GM12872 (cell line): ENCODE data around the gene PYROXD2.

Experiments
- TF ChIP-seq, protein P1 (sequence below): IDR thresholded peaks from 3 replicates; pipeline ENCODE4 v1.5.1; 2011; ENCODE audit warnings: low read depth, mild to moderate bottlenecking, low read length, moderate library complexity; ENCODE audit not compliant: insufficient read depth

The PYROXD2 gene

DNA sequence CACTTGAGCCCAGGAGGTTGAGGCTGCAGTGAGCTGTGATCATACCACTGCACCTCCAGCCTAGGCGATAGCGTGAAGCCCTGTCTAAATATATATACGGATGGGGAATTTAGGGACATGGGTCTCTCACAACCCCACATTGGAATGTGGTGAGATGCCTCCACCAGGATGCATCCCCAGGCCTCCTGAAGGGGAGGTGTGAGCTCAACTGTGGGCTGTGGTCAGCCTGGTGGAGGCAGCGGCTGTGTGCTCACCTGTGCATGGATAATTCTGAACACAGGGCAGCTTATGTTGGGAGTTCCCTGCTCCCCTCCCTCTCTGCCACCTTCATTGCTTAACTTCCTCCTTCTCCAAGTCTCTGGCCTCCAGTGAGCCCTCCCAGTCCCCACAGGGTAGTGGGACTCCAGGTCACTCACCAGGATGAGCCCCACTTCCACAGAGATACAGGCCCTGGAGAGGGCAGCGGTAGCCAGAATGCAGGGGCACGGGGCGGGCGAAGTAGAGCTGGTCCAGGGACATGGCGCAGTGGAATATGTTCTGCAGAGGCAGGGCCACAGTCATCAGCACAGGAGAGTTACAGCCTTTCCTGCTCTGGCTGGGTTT, 30.4 kb downstream of the PYROXD2 start:
- TF ChIP-seq, protein P1, sequence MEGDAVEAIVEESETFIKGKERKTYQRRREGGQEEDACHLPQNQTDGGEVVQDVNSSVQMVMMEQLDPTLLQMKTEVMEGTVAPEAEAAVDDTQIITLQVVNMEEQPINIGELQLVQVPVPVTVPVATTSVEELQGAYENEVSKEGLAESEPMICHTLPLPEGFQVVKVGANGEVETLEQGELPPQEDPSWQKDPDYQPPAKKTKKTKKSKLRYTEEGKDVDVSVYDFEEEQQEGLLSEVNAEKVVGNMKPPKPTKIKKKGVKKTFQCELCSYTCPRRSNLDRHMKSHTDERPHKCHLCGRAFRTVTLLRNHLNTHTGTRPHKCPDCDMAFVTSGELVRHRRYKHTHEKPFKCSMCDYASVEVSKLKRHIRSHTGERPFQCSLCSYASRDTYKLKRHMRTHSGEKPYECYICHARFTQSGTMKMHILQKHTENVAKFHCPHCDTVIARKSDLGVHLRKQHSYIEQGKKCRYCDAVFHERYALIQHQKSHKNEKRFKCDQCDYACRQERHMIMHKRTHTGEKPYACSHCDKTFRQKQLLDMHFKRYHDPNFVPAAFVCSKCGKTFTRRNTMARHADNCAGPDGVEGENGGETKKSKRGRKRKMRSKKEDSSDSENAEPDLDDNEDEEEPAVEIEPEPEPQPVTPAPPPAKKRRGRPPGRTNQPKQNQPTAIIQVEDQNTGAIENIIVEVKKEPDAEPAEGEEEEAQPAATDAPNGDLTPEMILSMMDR, result no peak

DNA sequence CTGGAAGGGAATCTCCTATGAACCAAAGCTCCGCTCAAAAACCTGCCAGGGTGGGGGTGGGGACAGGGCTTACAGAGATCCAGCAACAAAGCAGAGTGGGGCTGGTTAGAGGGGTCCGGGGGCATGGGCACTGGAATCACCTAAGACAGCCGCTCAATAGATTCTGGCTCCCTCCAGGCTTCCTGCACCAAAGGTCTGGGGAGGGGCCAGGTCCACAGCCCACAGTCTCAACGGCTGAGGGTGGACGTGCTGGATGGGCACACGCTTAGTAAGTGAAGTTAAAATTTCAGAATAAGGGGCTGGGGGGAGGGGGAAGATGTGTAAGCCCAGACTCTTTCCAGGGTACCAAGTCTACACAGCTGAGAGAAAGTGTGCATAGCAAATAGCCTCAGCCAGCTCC, 31.1 kb downstream of the PYROXD2 start:
- TF ChIP-seq, protein P1, result no peak

DNA sequence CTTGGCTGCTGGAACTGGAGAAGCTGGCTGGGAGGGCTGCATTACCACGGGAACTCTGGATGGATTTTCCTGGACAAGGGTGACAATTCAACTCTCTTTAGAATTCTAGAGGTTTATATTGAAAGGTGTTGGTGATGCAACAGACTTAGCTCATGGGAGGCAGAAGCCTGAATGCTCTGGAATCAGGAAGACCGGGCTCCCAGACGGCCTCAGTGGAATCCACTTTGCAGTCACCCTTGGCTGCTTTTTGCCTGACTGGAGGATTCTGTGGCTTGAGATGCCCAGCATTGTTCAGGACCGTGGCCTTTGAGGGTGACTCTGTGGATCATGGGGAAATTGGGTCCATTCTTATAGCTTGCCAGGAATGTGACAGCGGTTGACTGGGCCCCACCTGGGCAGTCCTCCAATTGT, 32.3 kb downstream of the PYROXD2 start:
- TF ChIP-seq, protein P1, result no peak

DNA sequence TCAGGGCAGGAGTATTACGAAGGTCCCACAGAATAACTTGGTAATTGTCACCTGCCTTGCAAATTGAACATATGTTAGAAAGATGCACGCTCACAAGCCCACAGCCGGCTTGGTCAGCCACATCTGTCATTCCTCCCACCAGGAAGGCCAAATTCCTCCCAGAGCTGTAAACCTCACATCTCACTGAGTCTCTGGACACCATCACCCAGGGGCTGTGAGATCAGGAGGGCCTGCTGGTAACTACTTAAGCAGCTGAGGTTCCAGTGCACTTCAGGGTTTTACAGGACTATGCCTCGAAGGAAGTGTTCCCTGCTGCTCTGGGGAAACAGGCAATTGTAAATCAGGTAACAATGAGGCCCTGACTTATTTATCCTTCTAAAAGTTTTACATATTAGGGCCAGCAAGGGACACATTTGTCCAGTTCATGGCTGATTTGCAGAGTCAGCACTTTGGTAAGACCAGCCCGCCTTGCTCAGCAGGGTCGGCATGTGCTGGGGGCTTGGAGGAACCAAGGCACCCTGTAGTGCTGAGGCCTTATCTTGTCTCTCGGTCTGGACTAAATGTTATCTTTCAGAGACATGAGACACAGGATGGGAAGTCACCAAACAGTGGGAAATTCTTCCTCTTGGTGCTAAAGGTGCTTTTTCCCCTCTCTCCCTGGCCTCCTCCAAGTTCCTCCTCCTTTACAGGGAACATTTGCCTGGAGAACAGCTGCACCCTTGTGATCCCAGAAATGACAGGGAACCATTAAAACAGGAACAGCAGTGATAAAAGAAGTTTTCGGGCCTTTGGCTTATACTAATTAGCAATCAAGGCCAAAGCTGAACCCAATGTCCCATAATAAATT, 34.3 kb downstream of the PYROXD2 start:
- TF ChIP-seq, protein P1, result no peak

DNA sequence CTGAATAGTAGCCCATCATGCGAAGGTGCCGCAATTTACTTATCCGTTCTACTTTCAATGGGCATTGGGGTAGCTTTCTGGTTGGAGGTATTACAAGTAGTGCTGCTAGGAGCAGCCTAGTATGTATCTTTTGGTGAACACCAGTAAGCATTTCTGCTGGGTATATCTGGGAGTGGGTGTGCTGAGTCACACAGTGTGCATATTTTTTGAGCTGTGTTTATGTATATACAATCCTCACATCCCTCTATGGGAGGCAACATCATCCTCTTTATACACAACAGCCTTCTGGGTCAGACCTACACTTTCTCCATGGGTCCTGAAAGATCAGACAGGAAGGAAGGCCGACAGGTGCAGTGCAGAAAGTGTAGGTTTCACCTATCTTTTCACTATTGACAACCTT, 36.3 kb downstream of the PYROXD2 start:
- TF ChIP-seq, protein P1, result no peak

DNA sequence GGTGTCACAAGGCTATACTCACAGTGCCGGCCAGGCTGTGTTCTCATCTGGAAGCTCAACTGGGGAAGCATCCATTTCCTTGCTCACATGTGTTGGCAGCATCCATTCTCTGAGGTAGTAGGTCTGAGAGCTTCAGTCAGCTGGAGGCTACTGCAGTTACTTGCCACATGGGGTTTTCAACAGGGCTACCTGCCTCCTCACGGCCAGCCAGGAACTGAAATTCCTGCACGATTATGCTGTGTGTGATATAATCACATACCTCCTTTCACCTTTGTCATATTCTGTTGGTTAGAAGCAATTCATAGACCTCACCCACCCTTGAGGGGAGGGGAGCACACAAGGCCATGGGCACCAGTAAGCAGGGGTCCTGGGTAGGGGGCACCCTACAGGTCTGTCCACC, 37.4 kb downstream of the PYROXD2 start:
- TF ChIP-seq, protein P1, result no peak

DNA sequence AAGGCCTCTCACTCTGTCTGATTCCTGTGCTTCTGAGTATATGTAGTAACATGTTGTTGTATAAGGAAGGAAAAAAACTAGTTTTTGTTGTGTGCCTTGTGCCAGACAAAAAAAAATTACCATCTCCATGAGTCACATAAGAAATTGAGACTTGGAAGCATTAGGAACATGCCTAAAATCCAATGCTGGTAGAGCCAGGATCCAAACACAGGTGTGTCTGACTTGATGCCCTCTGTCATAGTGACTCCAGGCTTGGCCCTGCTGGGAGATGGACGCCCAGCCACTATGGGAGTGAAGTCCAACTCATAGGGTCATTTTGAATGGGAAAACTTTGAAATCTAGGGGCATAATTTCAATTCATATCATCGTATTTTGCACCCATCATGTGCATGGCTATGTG, 38.0 kb downstream of the PYROXD2 start:
- TF ChIP-seq, protein P1, result no peak
